Endothelial cell of umbilical vein (primary cell): ENCODE results near the gene SP140. TPM values are rescaled to one million over a fixed set of nuclear protein-coding genes. Genes with fewer than 3 reads are reported as not detected.
"Not testable (repeated sequence)": the region's sequence is repeated elsewhere in the genome, so short reads cannot be mapped to it uniquely, and the experiment has no call there.

Experiments
- BruUV-seq: library from RNA; stranded (reverse); fragments of 400-500 nt; replicated peaks from 2 replicates; lab custom pipeline; 2021; lab: Mats Ljungman, UMichigan
- CTCF ChIA-PET: fragments of 300-600, 350-600 bp; sonication (Branson Sonifier 250); formaldehyde crosslinking; loops from one replicate; lab custom pipeline; 2021; ENCODE audit warnings: antibody characterized with exemption, inconsistent platforms; lab: Charles Lee
- POLR2A ChIA-PET: fragments of 300-600, 350-600 bp; sonication (Branson Sonifier 250); formaldehyde crosslinking; loops from one replicate; lab custom pipeline; 2021; ENCODE audit warnings: antibody characterized with exemption, inconsistent platforms; lab: Charles Lee
- DNase-seq: peaks from one replicate; pipeline ENCODE4 v3.0.0-alpha.2; 2011; ENCODE audit warnings: low read depth, low spot score
- FAIRE-seq: peaks from 2 replicates; lab custom pipeline; 2011; peaks lifted over from hg19 to GRCh38; lab: Jason Lieb, UNC
- H2AFZ ChIP-seq: 2 replicates; pipeline ENCODE4 v1.6.0; 2012; ENCODE audit warnings: low read depth, low read length, control low read depth, inconsistent platforms
- H3K27ac ChIP-seq: 2 replicates; pipeline ENCODE4 v1.5.1; 2011; ENCODE audit warnings: low read depth, mild to moderate bottlenecking, control low read depth, low read length, moderate library complexity; ENCODE audit not compliant: insufficient read depth
- H3K27me3 ChIP-seq, 2 experiments: 2 replicates each; pipeline versions ENCODE4 v1.6.0 to v1.6.1; 2011; ENCODE audit warnings: low read length in 2 of 2, mixed read lengths in 1 of 2; ENCODE audit not compliant: control insufficient read depth in 2 of 2, insufficient read depth in 2 of 2
- H3K36me3 ChIP-seq, 2 experiments: 2 replicates in 1 of 2; 3 replicates in 1 of 2; pipeline ENCODE4 v1.5.1; 2011; ENCODE audit warnings: low read length in 2 of 2, mild to moderate bottlenecking in 1 of 2, moderate library complexity in 1 of 2; ENCODE audit not compliant: control insufficient read depth in 2 of 2, insufficient read depth in 2 of 2; ENCODE audit errors: extremely low read depth in 1 of 2
- H3K4me1 ChIP-seq: 3 replicates; pipeline ENCODE4 v1.5.1; 2011; ENCODE audit warnings: mild to moderate bottlenecking, low read length; ENCODE audit not compliant: control insufficient read depth, insufficient read depth; ENCODE audit errors: extremely low read depth
- H3K4me2 ChIP-seq: 2 replicates; pipeline ENCODE4 v1.6.1; 2011; ENCODE audit warnings: low read length, control low read depth, mixed read lengths; ENCODE audit not compliant: insufficient read depth
- H3K4me3 ChIP-seq, 3 experiments: fragments of 200-600 bp in 1 of 3; sonication (generic), shearing (Covaris generic) in 1 of 3; replicated peaks in 1 of 3; 2 replicates each; pipeline ENCODE4 v1.5.1; 2011 to 2016; ENCODE audit warnings: control low read depth in 3 of 3, low read length in 3 of 3, mild to moderate bottlenecking in 2 of 3, inconsistent platforms in 1 of 3, low read depth in 1 of 3, moderate library complexity in 1 of 3; ENCODE audit not compliant: insufficient read depth in 1 of 3
- H3K79me2 ChIP-seq: 2 replicates; pipeline ENCODE4 v1.6.0; 2012; ENCODE audit warnings: low read length, inconsistent platforms; ENCODE audit not compliant: control insufficient read depth, insufficient read depth
- H3K9ac ChIP-seq: replicated peaks from 2 replicates; pipeline ENCODE3; 2011; ENCODE audit warnings: low read length, control low read depth; ENCODE audit not compliant: insufficient read depth; ENCODE audit errors: extremely low read depth
- H3K9me1 ChIP-seq: replicated peaks from 3 replicates; pipeline ENCODE4 v1.6.0; 2011; ENCODE audit warnings: mild to moderate bottlenecking, low read length; ENCODE audit not compliant: control insufficient read depth, insufficient read depth; ENCODE audit errors: extremely low read depth
- H3K9me3 ChIP-seq: replicated peaks from 2 replicates; pipeline ENCODE4 v1.5.1; 2012; ENCODE audit warnings: low read length, inconsistent platforms; ENCODE audit not compliant: control insufficient read depth, insufficient read depth
- H4K20me1 ChIP-seq: replicated peaks from 2 replicates; pipeline ENCODE3; 2011; ENCODE audit warnings: mild to moderate bottlenecking, low read length; ENCODE audit not compliant: control insufficient read depth, insufficient read depth; ENCODE audit errors: extremely low read depth
- CTCF ChIP-seq, 2 donors: IDR thresholded peaks; 1 replicate in 1 of 2; 2 replicates in 1 of 2; pipeline ENCODE4 v1.5.1; 2011; ENCODE audit warnings: low read length in 2 of 2, mild to moderate bottlenecking in 2 of 2, moderate library complexity in 2 of 2, control low read depth in 1 of 2, inconsistent platforms in 1 of 2, low read depth in 1 of 2; ENCODE audit not compliant: insufficient read depth in 1 of 2; ENCODE audit errors: extremely low read depth in 1 of 2
- EZH2 ChIP-seq: IDR thresholded peaks from 2 replicates; pipeline ENCODE4 v1.6.1; 2012; ENCODE audit warnings: borderline replicate concordance, low read depth, mild to moderate bottlenecking, moderate library complexity, low read length, inconsistent platforms; ENCODE audit not compliant: severe bottlenecking
- FOS ChIP-seq: IDR thresholded peaks from 2 replicates; pipeline ENCODE4 v1.6.1; 2011; ENCODE audit warnings: mild to moderate bottlenecking, low read length, moderate library complexity, borderline replicate concordance; ENCODE audit not compliant: insufficient read depth
- GATA2 ChIP-seq: IDR thresholded peaks from 2 replicates; pipeline ENCODE4 v1.7.0; 2011; ENCODE audit warnings: low read depth, mild to moderate bottlenecking, moderate library complexity, mixed read lengths, low read length; ENCODE audit not compliant: insufficient read length, insufficient read depth
- JUN ChIP-seq: IDR thresholded peaks from 2 replicates; pipeline ENCODE4 v1.6.1; 2011; ENCODE audit warnings: borderline replicate concordance, low read depth; ENCODE audit not compliant: insufficient read length, insufficient read depth
- MYC ChIP-seq: IDR thresholded peaks from one replicate; pipeline ENCODE4 v1.6.1; 2011; ENCODE audit warnings: mild to moderate bottlenecking, low read depth, low read length
- POLR2A ChIP-seq: IDR thresholded peaks from 2 replicates; pipeline ENCODE4 v1.6.1; 2012; ENCODE audit warnings: low read depth, mild to moderate bottlenecking, control low read depth, low read length
- POLR2AphosphoS5 ChIP-seq: IDR thresholded peaks from 2 replicates; pipeline ENCODE4 v1.6.1; 2012; ENCODE audit warnings: low read depth, mild to moderate bottlenecking, control low read depth, low read length, moderate library complexity; ENCODE audit not compliant: insufficient read depth
- dilution Hi-C: fragments of 300-500 bp; cut with MboI; formaldehyde crosslinking; loops from one replicate; pipeline ENCODE4 v1.15.0; 2019; ENCODE audit warnings: low sequenced_read_pairs; ENCODE audit not compliant: extremely low pct_ligation_motif_present
- intact Hi-C: fragments of 100-400 bp; cut with micrococcal nuclease; formaldehyde crosslinking; loops from one replicate; pipeline ENCODE4 v1.10.0; 2022
- polyA plus RNA-seq, 4 experiments: library from polyadenylated mRNA; depleted of rRNA in 3 of 4; stranded (reverse) in 3 of 4; unstranded in 1 of 4; fragments of >200 nt; gene quantifications; 2 replicates each; pipeline versions ENCODE4 v1.2.1 to v1.2.3, GENCODE V29; 2011 to 2012; ENCODE audit warnings: missing spikeins in 1 of 4
- total RNA-seq: library from RNA; stranded (reverse); gene quantifications from 2 replicates; pipeline ENCODE4 v1.2.3, GENCODE V29; 2021

Gene SP140
- total and polyA plus RNA-seq, 2 donors (not counting 3 experiments of a cell fraction or from before 2014, with no cell fraction given), result not detected

GRCh38 chr2:230221493-230221892 is 4.0 kb upstream of the SP140 start:
- CTCF ChIA-PET, result no interaction called here
- intact Hi-C loops (loop anchor here (5.0 kb wide), 2 partner anchors 106 to 186 kb away; partner anchors contain the start of gene SP140L), dilution Hi-C loops (no loop called here)
- POLR2A ChIA-PET, result no interaction called here
- Histone ChIP-seq H3K36me3 (no peaks in the 10 kb centered on the region), H4K20me1 (no peaks in the 10 kb centered on the region), H3K9me1 (no peaks in the 10 kb centered on the region), H3K9me3 (no peaks in the 10 kb centered on the region), H3K27me3 (no peaks in the 10 kb centered on the region), H3K4me1 (peaks cover 6% of the 10 kb centered on the region), H3K27ac (no peak overlapping the region), H3K79me2 (no peaks in the 10 kb centered on the region), H3K4me2 (no peak overlapping the region), H2AFZ (no peak overlapping the region), H3K9ac (no peak overlapping the region), H3K4me3 (no peak overlapping the region)
- FAIRE-seq (no peak), DNase-seq (no peak)
- no TSS peak for BruUV-seq
- TF ChIP-seq POLR2A (no peak), POLR2AphosphoS5 (no peak), FOS (no peak), EZH2 (no peak), JUN (no peak), MYC (no peak), GATA2 (no peak), CTCF (IDR thresholded peaks at IDR 0.05; ENCODE audit: extremely low read depth in 1 of 2, insufficient read depth in 1 of 2, low read depth in 1 of 2, low read length in 2 of 2) (no peak)

- H3K36me3 ChIP-seq, H3K4me1 ChIP-seq, BruUV-seq, dilution Hi-C loops, H3K4me3 ChIP-seq, H3K79me2 ChIP-seq, H4K20me1 ChIP-seq, H3K9me1 ChIP-seq, H3K9me3 ChIP-seq, H3K4me2 ChIP-seq, FAIRE-seq, H3K9ac ChIP-seq, H3K27me3 ChIP-seq, DNase-seq, CTCF ChIA-PET, H3K27ac ChIP-seq, H2AFZ ChIP-seq, POLR2A ChIA-PET: not testable (repeated sequence)
- intact Hi-C loops, result loop anchor here (5.0 kb wide), 2 partner anchors 104 to 184 kb away; partner anchors contain the start of gene SP140L
These were observed 2.7 kb upstream of the SP140 start for GRCh38 chr2:230222829-230223228.
